Caco-2 (cell line): ENCODE measurements around the gene PLEKHA6. TPM values are rescaled to one million over a fixed set of nuclear protein-coding genes. Genes with fewer than 3 reads are reported as not detected.

Experiments used
- BruUV-seq: library from RNA; stranded (reverse); fragments of 400-500 nt; replicated peaks from 2 replicates; lab custom pipeline; 2021; lab: Mats Ljungman, UMichigan
- CTCF ChIA-PET: fragments of 300-600 bp; sonication (Branson Sonifier 250); formaldehyde crosslinking; loops from one replicate; lab custom pipeline; 2022; ENCODE audit warnings: antibody characterized with exemption; lab: Charles Lee
- POLR2A ChIA-PET: fragments of 300-600 bp; sonication (Branson Sonifier 250); formaldehyde crosslinking; loops from one replicate; lab custom pipeline; 2022; ENCODE audit warnings: antibody characterized with exemption; lab: Charles Lee
- DNase-seq, 2 experiments: peaks; one replicate each; pipeline versions ENCODE4 v3.0.0 to v3.0.0-alpha.2; 2020 to 2022
- H3K27me3 ChIP-seq: replicated peaks from 2 replicates; pipeline ENCODE4 v1.6.0; 2011; ENCODE audit warnings: low read length; ENCODE audit not compliant: control insufficient read depth, insufficient read depth
- H3K36me3 ChIP-seq: 2 replicates; pipeline ENCODE4 v1.5.1; 2011; ENCODE audit warnings: low read length; ENCODE audit not compliant: control insufficient read depth, insufficient read depth
- H3K4me1 ChIP-seq: fragments of 250-450 bp; sonication (Bioruptor Pico); 2 replicates; pipeline ENCODE4 v1.5.1; 2020; ENCODE audit warnings: mild to moderate bottlenecking
- H3K4me3 ChIP-seq: 2 replicates; pipeline ENCODE4 v1.5.1; 2011; ENCODE audit warnings: low read depth, mild to moderate bottlenecking, control low read depth, low read length
- H3K9me3 ChIP-seq: fragments of 250-450 bp; sonication (Bioruptor Pico); 2 replicates; pipeline ENCODE4 v1.5.1; 2020; ENCODE audit warnings: mild to moderate bottlenecking, moderate library complexity
- H3K27ac Mint-ChIP-seq: one replicate; pipeline ENCODE4 v1.8.0; 2022; ENCODE audit warnings: mixed read lengths; ENCODE audit not compliant: unreplicated experiment
- H3K27me3 Mint-ChIP-seq: one replicate; pipeline ENCODE4 v1.8.0; 2022; ENCODE audit warnings: mixed read lengths; ENCODE audit not compliant: insufficient read depth, unreplicated experiment
- H3K36me3 Mint-ChIP-seq: one replicate; pipeline ENCODE4 v1.8.0; 2022; ENCODE audit warnings: mild to moderate bottlenecking, mixed read lengths; ENCODE audit not compliant: insufficient read depth, unreplicated experiment
- H3K4me1 Mint-ChIP-seq: one replicate; pipeline ENCODE4 v1.8.0; 2022; ENCODE audit warnings: low read depth, mixed read lengths; ENCODE audit not compliant: unreplicated experiment
- H3K4me3 Mint-ChIP-seq: one replicate; pipeline ENCODE4 v1.8.0; 2022; ENCODE audit warnings: mild to moderate bottlenecking, moderate library complexity, mixed read lengths; ENCODE audit not compliant: unreplicated experiment
- H3K9me3 Mint-ChIP-seq: one replicate; pipeline ENCODE4 v1.8.0; 2022; ENCODE audit warnings: mixed read lengths; ENCODE audit not compliant: unreplicated experiment
- intact Hi-C: fragments of 100-400 bp; cut with micrococcal nuclease; formaldehyde crosslinking; loops from one replicate; pipeline ENCODE4 v1.10.0; 2022; ENCODE audit not compliant: unreplicated experiment
- total RNA-seq: library from RNA; stranded (reverse); gene quantifications from 2 replicates; pipeline ENCODE4 v1.2.3, GENCODE V29; 2022
- TF ChIP-seq, protein P1 (sequence below), 2 experiments: fragments of 200-600 bp in 1 of 2; IDR thresholded peaks; 1 replicate in 1 of 2; 2 replicates in 1 of 2; pipeline versions ENCODE4 v1.5.1 to v1.8.0; 2011 to 2022; ENCODE audit warnings: antibody characterized with exemption in 1 of 2, control low read depth in 1 of 2, inconsistent platforms in 1 of 2, low read depth in 1 of 2, low read length in 1 of 2, mild to moderate bottlenecking in 1 of 2, moderate library complexity in 1 of 2; ENCODE audit not compliant: insufficient read depth in 1 of 2, severe bottlenecking in 1 of 2, unreplicated experiment in 1 of 2

The PLEKHA6 gene
- total RNA-seq, 1 experiment from 2014 or later, result 18.8 TPM

DNA sequence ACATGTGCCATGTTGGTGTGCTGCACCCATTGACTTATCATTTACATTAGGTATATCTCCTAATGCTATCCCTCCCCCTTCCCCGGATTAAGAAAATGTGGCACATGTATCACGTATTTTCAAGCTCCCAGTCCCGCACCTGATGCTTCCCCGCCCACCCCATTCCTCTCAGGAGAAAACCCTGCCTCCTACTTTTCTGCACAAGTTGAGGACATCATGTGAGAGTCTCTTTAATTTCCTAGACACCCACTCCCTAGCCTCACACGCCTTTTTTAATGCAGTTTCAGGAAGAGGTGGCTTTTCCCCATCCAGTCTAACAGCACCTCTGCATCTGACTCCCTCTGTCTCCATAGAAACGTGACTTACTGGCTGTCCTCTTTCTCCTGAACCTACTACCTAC lies 87.8 kb downstream of the PLEKHA6 start:
- ChIA-PET POLR2A (no interaction called here), CTCF (no interaction called here)
- no peaks in the 10 kb centered on the region for H3K27me3 Mint-ChIP-seq
- BruUV-seq, result no TSS peak
- H3K4me1 ChIP-seq, result peaks cover 5% of the 10 kb centered on the region
- no peaks in the 10 kb centered on the region for H3K27me3 ChIP-seq
- DNase-seq, result no peak
- no peak overlapping the region for H3K27ac Mint-ChIP-seq
- no peak overlapping the region for H3K4me3 ChIP-seq
- H3K9me3 Mint-ChIP-seq, result no peaks in the 10 kb centered on the region
- H3K4me3 Mint-ChIP-seq, result no peak overlapping the region
- TF ChIP-seq, protein P1, sequence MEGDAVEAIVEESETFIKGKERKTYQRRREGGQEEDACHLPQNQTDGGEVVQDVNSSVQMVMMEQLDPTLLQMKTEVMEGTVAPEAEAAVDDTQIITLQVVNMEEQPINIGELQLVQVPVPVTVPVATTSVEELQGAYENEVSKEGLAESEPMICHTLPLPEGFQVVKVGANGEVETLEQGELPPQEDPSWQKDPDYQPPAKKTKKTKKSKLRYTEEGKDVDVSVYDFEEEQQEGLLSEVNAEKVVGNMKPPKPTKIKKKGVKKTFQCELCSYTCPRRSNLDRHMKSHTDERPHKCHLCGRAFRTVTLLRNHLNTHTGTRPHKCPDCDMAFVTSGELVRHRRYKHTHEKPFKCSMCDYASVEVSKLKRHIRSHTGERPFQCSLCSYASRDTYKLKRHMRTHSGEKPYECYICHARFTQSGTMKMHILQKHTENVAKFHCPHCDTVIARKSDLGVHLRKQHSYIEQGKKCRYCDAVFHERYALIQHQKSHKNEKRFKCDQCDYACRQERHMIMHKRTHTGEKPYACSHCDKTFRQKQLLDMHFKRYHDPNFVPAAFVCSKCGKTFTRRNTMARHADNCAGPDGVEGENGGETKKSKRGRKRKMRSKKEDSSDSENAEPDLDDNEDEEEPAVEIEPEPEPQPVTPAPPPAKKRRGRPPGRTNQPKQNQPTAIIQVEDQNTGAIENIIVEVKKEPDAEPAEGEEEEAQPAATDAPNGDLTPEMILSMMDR (IDR thresholded peaks at IDR 0.05; ENCODE audit: insufficient read depth in 1 of 2, low read depth in 1 of 2, low read length in 1 of 2, severe bottlenecking in 1 of 2, unreplicated experiment in 1 of 2), result no peak
- intact Hi-C loops, result no loop called here
- peaks cover 5% of the 10 kb centered on the region for H3K4me1 Mint-ChIP-seq
- no peaks in the 10 kb centered on the region for H3K36me3 Mint-ChIP-seq
- peaks cover 6% of the 10 kb centered on the region for H3K36me3 ChIP-seq
- no peaks in the 10 kb centered on the region for H3K9me3 ChIP-seq

DNA sequence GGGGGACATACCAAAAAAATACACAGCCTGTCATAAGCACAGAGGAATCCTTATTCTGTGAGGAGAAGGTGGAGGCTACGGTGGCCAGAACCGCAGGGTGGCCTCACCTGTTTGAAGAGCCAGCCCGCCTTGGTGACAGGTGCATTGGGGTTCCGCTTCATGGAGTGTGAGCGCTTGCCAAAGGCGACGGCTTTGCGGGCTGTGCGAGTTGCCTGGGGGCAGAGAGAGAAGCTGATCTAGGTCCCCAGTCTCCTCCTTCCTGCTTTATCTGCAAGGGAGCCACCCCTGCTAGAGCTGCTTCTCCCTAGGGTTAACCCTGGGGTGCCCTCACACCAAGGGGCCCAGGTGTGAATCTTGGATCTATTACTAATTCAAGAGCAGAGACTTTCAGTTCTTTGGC lies 91.6 kb downstream of the PLEKHA6 start:
- no peak for DNase-seq
- Mint-ChIP-seq H3K4me3 (no peak overlapping the region), H3K27ac (no peak overlapping the region), H3K4me1 (peaks cover 14% of the 10 kb centered on the region), H3K9me3 (no peaks in the 10 kb centered on the region), H3K36me3 (peaks cover 17% of the 10 kb centered on the region), H3K27me3 (no peaks in the 10 kb centered on the region)
- Histone ChIP-seq H3K4me3 (no peak overlapping the region), H3K9me3 (no peaks in the 10 kb centered on the region), H3K36me3 (peaks cover 7% of the 10 kb centered on the region), H3K4me1 (peaks cover 20% of the 10 kb centered on the region), H3K27me3 (no peaks in the 10 kb centered on the region)
- TF ChIP-seq, protein P1 (IDR thresholded peaks at IDR 0.05; ENCODE audit: insufficient read depth in 1 of 2, low read depth in 1 of 2, low read length in 1 of 2, severe bottlenecking in 1 of 2, unreplicated experiment in 1 of 2), result no peak
- CTCF ChIA-PET, result interaction anchor here (0.7 kb wide), 1 partner anchor 9 kb away, joined by 4 read pairs; no protein-coding TSS in a partner anchor
- POLR2A ChIA-PET, result no interaction called here
- BruUV-seq, result no TSS peak
- intact Hi-C loops, result no loop called here

DNA sequence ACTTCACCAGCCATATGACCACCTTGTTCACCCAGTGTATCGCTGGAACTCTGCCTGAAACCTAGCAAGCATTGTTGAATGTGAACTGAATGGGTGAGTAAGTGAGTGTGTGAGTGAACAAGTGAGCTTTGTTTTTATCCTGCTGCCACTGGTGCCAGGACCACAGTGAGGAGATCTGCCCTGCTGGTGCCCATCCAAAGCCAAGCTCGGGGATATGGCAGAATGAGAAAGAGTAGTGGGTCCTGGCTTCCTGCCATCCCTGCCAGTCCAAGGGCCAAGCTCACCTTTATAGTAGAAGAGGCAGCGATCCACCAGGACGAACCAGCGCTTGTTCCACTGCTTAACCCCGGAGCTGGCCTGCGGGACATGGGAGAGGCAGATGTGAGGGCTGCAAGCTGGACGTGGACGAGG lies 92.5 kb downstream of the PLEKHA6 start:
- no peaks in the 10 kb centered on the region for H3K27me3 ChIP-seq
- BruUV-seq, result no TSS peak
- no peak for DNase-seq
- H3K9me3 ChIP-seq, result no peaks in the 10 kb centered on the region
- Mint-ChIP-seq H3K27me3 (no peaks in the 10 kb centered on the region), H3K27ac (peak overlapping the region; percentile 72), H3K4me1 (peaks cover 14% of the 10 kb centered on the region), H3K4me3 (no peak overlapping the region), H3K9me3 (no peaks in the 10 kb centered on the region), H3K36me3 (peaks cover 18% of the 10 kb centered on the region)
- CTCF ChIA-PET, result no interaction called here
- peaks cover 20% of the 10 kb centered on the region for H3K4me1 ChIP-seq
- intact Hi-C loops, result loop anchor here (2.0 kb wide), 1 partner anchor 20 kb away; no protein-coding TSS in a partner anchor
- H3K36me3 ChIP-seq, result peaks cover 7% of the 10 kb centered on the region
- POLR2A ChIA-PET, result no interaction called here
- no peak overlapping the region for H3K4me3 ChIP-seq
- TF ChIP-seq, protein P1 (IDR thresholded peaks at IDR 0.05; ENCODE audit: insufficient read depth in 1 of 2, low read depth in 1 of 2, low read length in 1 of 2, severe bottlenecking in 1 of 2, unreplicated experiment in 1 of 2), result no peak
